Left lung (tissue), 10 donors: ENCODE data around the gene CHST13. TPM values are rescaled to one million over a fixed set of nuclear protein-coding genes. Genes with fewer than 3 reads are reported as not detected.

Experiments used
- ATAC-seq: fragments of 200-7000 bp; cut with Tn5 transposase; one replicate; pipeline ENCODE4 v1.9.1; 2020; ENCODE audit warnings: moderate library complexity
- DNase-seq, 4 donors: peaks; one replicate each; pipeline ENCODE4 v3.0.0-alpha.2; 2013 to 2020
- H3K27ac ChIP-seq, 2 donors: fragments of 200-600 bp; sonication (generic) in 1 of 2; one replicate each; pipeline versions ENCODE4 v1.5.0 to v1.8.0; 2020 to 2021
- H3K27me3 ChIP-seq, 2 donors: fragments of 200-600 bp; sonication (generic) in 1 of 2; one replicate each; pipeline versions ENCODE4 v1.5.0 to v1.8.0; 2020 to 2021
- H3K36me3 ChIP-seq, 2 donors: fragments of 200-600 bp; sonication (generic) in 1 of 2; one replicate each; pipeline versions ENCODE4 v1.5.0 to v1.8.0; 2020 to 2021
- H3K4me1 ChIP-seq, 2 donors: fragments of 200-600 bp; one replicate each; pipeline ENCODE4 v1.8.0; 2021
- H3K4me3 ChIP-seq, 2 donors: fragments of 200-600 bp; sonication (generic) in 1 of 2; one replicate each; pipeline versions ENCODE4 v1.5.0 to v1.8.0; 2020 to 2021; ENCODE audit warnings: mild to moderate bottlenecking in 1 of 2
- H3K9me3 ChIP-seq, 2 donors: fragments of 200-600 bp; sonication (generic) in 1 of 2; one replicate each; pipeline versions ENCODE4 v1.5.0 to v1.8.0; 2020 to 2021
- intact Hi-C, 2 donors: fragments of 100-400 bp; cut with DNase I; formaldehyde crosslinking; loops; one replicate each; pipeline versions ENCODE4 v1.11.2 to v1.14.2; 2022
- polyA plus RNA-seq, 6 donors: library from polyadenylated mRNA; unstranded; fragments of 120-200 nt; gene quantifications; one replicate each; pipeline ENCODE4 v1.2.1, GENCODE V29; 2013; ENCODE audit not compliant: insufficient read length in 6 of 6
- total RNA-seq, 2 donors: library from RNA; stranded (reverse); fragmentation: NEBNext Ultra II Directional; extraction: Animal tissue kit (Norgen Biotek cat#: 25700); gene quantifications; one replicate each; pipeline ENCODE4 v1.2.1, GENCODE V29; 2021
- TF ChIP-seq, protein P1 (sequence below), 2 donors: fragments of 200-600 bp; sonication (generic) in 1 of 2; IDR thresholded peaks; one replicate each; pipeline versions ENCODE4 v1.5.0 to v1.8.0; 2021; ENCODE audit warnings: antibody characterized with exemption in 2 of 2
- donor health status: DM: no; HTN: yes; CAD: no.
- donor health status: DM: no; HTN: no; CAD: no.

The CHST13 gene
- total and polyA plus RNA-seq, 8 donors, result 0.11 to 3.0 (median 0.24) TPM

DNA sequence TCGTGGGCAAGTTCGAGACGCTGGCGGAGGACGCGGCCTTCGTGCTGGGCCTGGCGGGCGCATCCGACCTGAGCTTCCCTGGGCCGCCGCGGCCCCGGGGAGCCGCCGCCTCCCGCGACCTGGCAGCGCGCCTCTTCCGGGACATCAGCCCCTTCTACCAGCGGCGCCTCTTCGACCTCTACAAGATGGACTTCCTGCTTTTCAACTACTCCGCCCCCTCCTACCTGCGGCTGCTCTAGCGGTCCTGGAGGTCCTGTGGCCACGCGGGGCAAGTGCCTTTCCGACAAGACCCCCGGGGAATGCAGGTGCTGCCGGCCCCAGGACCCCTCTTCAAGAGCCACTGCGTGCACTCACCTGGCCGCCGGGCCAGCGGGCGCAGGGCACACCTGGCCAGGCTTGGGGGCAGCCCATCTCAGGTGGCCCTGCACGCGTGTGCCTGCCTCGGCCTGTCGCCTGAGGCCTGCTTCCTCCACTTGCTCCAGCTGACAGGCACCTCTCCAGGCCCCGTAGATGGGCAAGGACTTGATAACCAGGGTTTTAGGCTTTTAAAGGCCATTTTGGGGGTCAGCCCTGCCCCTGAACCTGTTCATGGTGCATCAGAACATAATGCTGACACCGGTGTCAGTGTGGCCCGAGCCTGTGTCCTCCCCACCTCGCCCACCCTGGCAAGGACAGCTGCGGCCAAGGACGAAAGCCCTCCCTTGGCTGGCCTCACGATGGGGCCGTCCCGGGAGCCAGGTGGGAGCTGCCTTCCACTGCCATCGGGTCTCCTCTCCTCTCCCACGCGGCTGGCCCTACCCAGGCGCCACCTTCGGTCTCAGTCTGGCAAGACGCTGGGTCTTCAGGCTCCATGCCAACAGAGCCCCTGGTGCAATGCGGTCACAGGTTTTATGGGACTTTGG is 18.6 kb downstream of the CHST13 start:
- H3K9me3 ChIP-seq, result no peaks in the 10 kb centered on the region
- TF ChIP-seq, protein P1, sequence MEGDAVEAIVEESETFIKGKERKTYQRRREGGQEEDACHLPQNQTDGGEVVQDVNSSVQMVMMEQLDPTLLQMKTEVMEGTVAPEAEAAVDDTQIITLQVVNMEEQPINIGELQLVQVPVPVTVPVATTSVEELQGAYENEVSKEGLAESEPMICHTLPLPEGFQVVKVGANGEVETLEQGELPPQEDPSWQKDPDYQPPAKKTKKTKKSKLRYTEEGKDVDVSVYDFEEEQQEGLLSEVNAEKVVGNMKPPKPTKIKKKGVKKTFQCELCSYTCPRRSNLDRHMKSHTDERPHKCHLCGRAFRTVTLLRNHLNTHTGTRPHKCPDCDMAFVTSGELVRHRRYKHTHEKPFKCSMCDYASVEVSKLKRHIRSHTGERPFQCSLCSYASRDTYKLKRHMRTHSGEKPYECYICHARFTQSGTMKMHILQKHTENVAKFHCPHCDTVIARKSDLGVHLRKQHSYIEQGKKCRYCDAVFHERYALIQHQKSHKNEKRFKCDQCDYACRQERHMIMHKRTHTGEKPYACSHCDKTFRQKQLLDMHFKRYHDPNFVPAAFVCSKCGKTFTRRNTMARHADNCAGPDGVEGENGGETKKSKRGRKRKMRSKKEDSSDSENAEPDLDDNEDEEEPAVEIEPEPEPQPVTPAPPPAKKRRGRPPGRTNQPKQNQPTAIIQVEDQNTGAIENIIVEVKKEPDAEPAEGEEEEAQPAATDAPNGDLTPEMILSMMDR (IDR thresholded peaks at IDR 0.05), result no peak
- peaks cover 0 to 16% of the 10 kb centered on the region in 2 donors for H3K4me1 ChIP-seq
- ATAC-seq (no peak), DNase-seq (peak in 2 of 4 donors; percentile 29 to 72)
- H3K36me3 ChIP-seq, result no peaks in the 10 kb centered on the region
- peaks cover 12 to 33% of the 10 kb centered on the region in 2 donors for H3K27me3 ChIP-seq
- intact Hi-C loops, result no loop called here
- H3K4me3 ChIP-seq, result no peak overlapping the region
- no peak overlapping the region for H3K27ac ChIP-seq

DNA sequence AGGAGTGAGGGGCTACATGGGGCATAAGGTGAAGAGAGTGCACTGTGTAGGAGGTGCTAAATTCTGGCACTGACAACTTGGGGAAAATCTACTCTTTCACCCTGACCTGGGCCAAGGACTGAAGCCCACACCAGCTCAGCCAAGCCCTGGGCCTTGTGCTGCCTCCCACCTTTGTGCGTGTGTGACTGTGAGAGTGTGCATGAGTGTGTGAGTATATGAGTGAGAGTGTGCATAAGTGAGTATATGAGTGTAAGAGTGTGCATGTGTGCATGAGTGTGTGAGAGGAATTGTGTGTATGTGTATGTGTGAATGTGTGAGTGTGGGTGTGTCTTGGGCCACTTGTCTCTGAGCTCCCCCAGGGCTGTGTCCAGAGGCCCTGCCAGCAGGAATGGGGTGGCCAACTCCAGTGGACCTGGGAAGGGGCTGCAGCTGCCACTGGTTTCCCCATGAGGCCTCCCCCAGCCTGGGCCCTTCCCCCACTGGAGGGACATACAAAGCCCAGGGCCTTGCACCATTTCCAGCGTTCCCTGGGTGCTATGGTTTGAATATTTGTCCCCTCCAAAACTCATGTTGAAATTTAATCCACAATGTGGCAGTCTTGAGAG is 19.6 kb downstream of the CHST13 start:
- intact Hi-C loops, result no loop called here

DNA sequence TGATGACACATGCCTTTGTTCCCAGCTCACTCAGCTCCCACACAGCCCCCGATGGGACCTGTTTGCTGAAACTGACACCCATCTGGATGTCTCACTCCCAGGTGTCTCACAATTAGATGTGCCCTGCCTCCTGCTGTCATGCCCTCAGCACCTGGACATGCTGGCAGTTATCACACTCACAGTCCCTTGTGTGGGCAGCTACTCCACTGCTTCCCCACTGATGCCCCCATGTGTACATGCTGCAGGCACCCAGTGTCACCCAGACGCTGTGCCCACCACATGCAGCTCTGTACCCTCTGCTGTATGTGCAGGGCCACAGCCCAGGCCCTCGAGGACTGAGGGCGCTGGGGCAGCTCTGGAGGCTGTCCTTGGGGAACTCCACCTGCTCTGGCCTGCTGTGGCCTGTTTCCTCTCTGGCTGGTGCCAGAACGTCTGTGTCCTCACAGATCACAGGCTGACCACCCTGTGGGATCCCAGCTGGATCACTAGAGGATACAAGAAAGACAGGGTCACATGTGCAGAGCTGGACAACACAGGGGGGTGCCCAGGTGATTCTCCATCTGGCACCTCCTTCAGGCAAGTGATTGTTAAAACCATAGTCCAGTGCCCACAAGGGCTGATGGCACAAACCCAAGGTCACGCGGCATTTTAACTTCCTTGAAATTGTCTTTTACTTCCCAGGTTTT is 20.8 kb downstream of the CHST13 start:
- ATAC-seq, result no peak
- peaks cover 0 to 16% of the 10 kb centered on the region in 2 donors for H3K4me1 ChIP-seq
- no peak overlapping the region for H3K4me3 ChIP-seq
- no peaks in the 10 kb centered on the region for H3K36me3 ChIP-seq
- peaks cover 12 to 29% of the 10 kb centered on the region in 2 donors for H3K27me3 ChIP-seq
- no peaks in the 10 kb centered on the region for H3K9me3 ChIP-seq
- TF ChIP-seq, protein P1 (IDR thresholded peaks at IDR 0.05), result no peak
- intact Hi-C loops, result no loop called here
- peak in 2 of 4 donors; percentile 27 to 55 for DNase-seq
- H3K27ac ChIP-seq, result no peak overlapping the region

More for the DNA sequence above, 19.6 kb downstream of the CHST13 start:
- Histone ChIP-seq H3K27ac (no peak overlapping the region), H3K9me3 (no peaks in the 10 kb centered on the region), H3K36me3 (no peaks in the 10 kb centered on the region), H3K27me3 (peaks cover 12 to 29% of the 10 kb centered on the region in 2 donors), H3K4me3 (no peak overlapping the region), H3K4me1 (peaks cover 0 to 16% of the 10 kb centered on the region in 2 donors)
- DNase-seq (peak in 2 of 4 donors; percentile 21 to 22), ATAC-seq (no peak)
- TF ChIP-seq, protein P1 (IDR thresholded peaks at IDR 0.05), result no peak

DNA sequence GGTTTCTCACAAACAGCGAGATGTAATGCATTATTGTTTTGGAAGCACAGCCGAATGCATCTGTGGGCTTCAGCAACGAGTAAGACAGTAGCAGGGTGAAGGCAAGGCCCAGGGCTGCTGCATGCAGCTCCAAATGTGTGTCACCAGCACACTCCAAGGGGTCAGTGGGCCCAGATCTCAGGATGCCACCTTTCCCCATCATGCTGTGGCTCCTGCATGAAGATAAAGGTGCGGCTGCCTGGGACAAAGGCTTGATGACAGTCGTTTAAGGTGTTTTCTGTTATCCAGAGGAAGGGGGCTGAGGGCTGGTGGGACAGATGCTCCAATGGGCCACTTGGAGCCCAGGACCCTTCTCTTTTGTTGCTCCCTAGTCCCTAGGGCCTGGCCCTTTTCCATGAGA is 21.6 kb downstream of the CHST13 start:
- Histone ChIP-seq H3K27me3 (peaks cover 12 to 29% of the 10 kb centered on the region in 2 donors), H3K27ac (no peak overlapping the region), H3K36me3 (no peaks in the 10 kb centered on the region), H3K9me3 (no peaks in the 10 kb centered on the region), H3K4me3 (no peak overlapping the region), H3K4me1 (peaks cover 0 to 9% of the 10 kb centered on the region in 2 donors)
- ATAC-seq, result no peak
- DNase-seq, result peak in 2 of 4 donors; percentile 20 to 26
- TF ChIP-seq, protein P1 (IDR thresholded peaks at IDR 0.05), result no peak
- intact Hi-C loops, result no loop called here
